Panc1 (cell line): ENCODE measurements around the gene ENOSF1. TPM values are rescaled to one million over a fixed set of nuclear protein-coding genes. Genes with fewer than 3 reads are reported as not detected.

Experiments used
- total RNA-seq: library from RNA; stranded (reverse); gene quantifications from one replicate; pipeline ENCODE4 v1.2.1, GENCODE V29; 2021; ENCODE audit not compliant: unreplicated experiment

ENOSF1 gene
- total RNA-seq, 1 experiment from 2014 or later = 53.7 TPM

Other genes with a start within 250 kb of the ENOSF1 start
- 0.03 TPM for gene COLEC12, start 211.9 kb downstream of the ENOSF1 start, total RNA-seq
- not detected for gene CETN1, start 132.2 kb downstream of the ENOSF1 start, total RNA-seq
- gene CLUL1, start 115.6 kb downstream of the ENOSF1 start, total RNA-seq = 0.46 TPM
- 202 TPM for gene TYMS, start 55.0 kb downstream of the ENOSF1 start, total RNA-seq
- gene YES1, start 99.6 kb upstream of the ENOSF1 start, total RNA-seq = 91.6 TPM
- gene ADCYAP1, start 192.2 kb upstream of the ENOSF1 start, total RNA-seq = not detected